Measurements from ENCODE around the gene DNM2. TPM values are rescaled to one million over a fixed set of nuclear protein-coding genes. Genes with fewer than 3 reads are reported as not detected.
A peak's percentile ranks its signal among the peaks of the same experiment; 100 is the strongest.
"Not testable (repeated sequence)": the region's sequence is repeated elsewhere in the genome, so short reads cannot be mapped to it uniquely, and the experiment has no call there.

Gene DNM2
- total RNA-seq, 1 donor from 2014 or later: 113 TPM

DNA sequence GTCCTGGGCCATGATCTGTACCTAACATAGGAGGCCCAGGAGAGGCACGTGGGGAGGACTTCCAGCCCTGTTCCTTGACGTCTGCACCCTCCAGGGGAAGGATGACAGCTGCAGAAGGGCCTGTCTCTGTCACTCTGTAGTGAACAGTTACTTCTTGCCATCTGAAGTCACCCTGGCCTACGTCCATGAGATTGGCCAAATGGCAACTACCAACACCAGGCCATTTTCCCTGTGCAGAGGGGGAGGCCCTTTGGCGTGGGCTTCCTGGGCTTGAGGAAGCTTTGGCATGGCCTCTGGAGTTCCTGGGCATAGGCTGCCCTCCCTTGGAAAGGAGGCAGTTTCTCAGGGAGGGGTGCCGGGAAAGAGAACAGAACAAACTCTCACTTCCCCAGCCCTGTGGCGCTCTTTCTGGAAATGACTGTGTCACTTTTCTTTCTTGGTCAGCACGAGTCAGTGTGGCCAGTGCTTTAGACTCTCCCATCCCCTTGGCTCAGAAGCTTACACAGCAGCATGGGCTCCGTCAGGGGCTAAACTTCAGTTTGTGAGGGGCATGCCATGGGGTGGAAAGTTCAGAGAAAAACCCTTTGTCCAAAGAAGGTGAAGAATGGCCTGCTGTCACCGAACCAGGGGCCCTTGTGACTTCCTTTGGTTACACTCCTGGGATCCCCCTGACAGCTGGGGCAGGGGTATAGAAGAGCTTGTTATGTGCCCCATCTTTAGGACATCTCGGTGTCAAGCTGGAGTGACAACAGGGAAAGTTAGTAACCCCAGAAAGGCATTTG lies 158.8 kb downstream of the DNM2 start:
- Histone ChIP-seq H3K27ac (peak overlapping the region; percentile 40 to 52), H3K36me3 (no peaks in the 10 kb centered on the region), H3K9me3 (no peaks in the 10 kb centered on the region), H3K4me1 (peaks cover 0 to 27% of the 10 kb centered on the region in 2 donors), H3K4me3 (no peak overlapping the region), H3K27me3 (no peaks in the 10 kb centered on the region)
- intact Hi-C loops (cut with DNase I): no loop called here
- TF ChIP-seq, protein P1, sequence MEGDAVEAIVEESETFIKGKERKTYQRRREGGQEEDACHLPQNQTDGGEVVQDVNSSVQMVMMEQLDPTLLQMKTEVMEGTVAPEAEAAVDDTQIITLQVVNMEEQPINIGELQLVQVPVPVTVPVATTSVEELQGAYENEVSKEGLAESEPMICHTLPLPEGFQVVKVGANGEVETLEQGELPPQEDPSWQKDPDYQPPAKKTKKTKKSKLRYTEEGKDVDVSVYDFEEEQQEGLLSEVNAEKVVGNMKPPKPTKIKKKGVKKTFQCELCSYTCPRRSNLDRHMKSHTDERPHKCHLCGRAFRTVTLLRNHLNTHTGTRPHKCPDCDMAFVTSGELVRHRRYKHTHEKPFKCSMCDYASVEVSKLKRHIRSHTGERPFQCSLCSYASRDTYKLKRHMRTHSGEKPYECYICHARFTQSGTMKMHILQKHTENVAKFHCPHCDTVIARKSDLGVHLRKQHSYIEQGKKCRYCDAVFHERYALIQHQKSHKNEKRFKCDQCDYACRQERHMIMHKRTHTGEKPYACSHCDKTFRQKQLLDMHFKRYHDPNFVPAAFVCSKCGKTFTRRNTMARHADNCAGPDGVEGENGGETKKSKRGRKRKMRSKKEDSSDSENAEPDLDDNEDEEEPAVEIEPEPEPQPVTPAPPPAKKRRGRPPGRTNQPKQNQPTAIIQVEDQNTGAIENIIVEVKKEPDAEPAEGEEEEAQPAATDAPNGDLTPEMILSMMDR (IDR thresholded peaks at IDR 0.05): no peak
- DNase-seq (ENCODE audit: low spot score in 2 of 2): peak in 1 of 2 donors; percentile 74

DNA sequence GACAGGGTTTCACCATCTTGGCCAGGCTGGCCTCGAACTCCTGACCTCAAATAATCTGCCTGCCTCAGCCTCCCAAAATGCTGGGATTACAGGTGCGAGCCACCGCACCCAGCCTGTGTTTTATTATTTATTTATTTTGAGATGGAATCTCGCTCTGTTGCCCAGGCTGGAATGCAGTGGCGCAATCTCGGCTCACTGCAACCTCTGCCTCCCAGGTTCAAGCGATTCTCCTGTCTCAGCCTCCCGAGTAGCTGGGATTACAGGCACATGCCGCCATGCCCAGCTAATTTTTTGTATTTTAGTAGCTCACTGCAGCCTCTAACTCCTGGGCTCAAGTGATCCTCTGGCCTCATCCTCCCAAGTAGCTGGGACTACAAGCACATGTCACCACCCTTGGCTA lies 159.7 kb downstream of the DNM2 start:
- intact Hi-C loops (cut with DNase I); DNase-seq (ENCODE audit: low spot score in 2 of 2); H3K27me3 ChIP-seq; H3K36me3 ChIP-seq; H3K4me3 ChIP-seq; H3K9me3 ChIP-seq: not testable (repeated sequence)
- H3K4me1 ChIP-seq: peaks cover 0 to 33% of the 10 kb centered on the region in 2 donors
- H3K27ac ChIP-seq: peak overlapping the region; percentile 40 to 52

DNA sequence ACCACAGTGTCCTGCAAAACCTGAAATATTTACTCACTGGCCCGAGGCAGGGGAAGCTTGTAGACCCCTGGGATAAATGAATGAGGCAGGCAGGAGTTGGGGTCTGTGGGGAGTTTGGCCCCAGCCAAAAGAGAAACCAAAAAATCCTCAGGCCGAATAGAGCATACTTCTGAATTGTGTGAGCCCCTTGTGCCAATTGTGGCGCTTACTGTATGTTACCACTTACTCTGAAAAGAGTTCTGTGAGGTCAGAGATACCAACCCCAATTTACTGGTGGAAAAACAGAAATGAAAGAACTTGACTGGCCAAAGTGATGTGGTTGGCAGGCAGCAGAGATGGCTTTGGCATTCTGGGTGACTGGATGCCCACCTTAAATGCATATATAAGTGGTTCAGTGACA lies 160.4 kb downstream of the DNM2 start:
- no peak overlapping the region for H3K27ac ChIP-seq
- intact Hi-C loops (cut with DNase I): no loop called here
- H3K36me3 ChIP-seq: no peaks in the 10 kb centered on the region
- no peaks in the 10 kb centered on the region for H3K9me3 ChIP-seq
- H3K27me3 ChIP-seq: no peaks in the 10 kb centered on the region
- peaks cover 0 to 28% of the 10 kb centered on the region in 2 donors for H3K4me1 ChIP-seq
- DNase-seq (ENCODE audit: low spot score in 2 of 2): no peak
- TF ChIP-seq, protein P1 (IDR thresholded peaks at IDR 0.05): no peak
- no peak overlapping the region for H3K4me3 ChIP-seq

Other genes starting within 250 kb of the DNM2 start
- 57.8 TPM for gene KEAP1, start 214.7 kb upstream of the DNM2 start, total RNA-seq
- gene S1PR5, start 200.6 kb upstream of the DNM2 start, total RNA-seq: 3.1 TPM
- 11.0 TPM for gene ATG4D, start 174.2 kb upstream of the DNM2 start, total RNA-seq
- 21.9 TPM for gene KRI1, start 152.1 kb upstream of the DNM2 start, total RNA-seq
- 20.3 TPM for gene CDKN2D, start 149.1 kb upstream of the DNM2 start, total RNA-seq
- gene AP1M2, start 130.8 kb upstream of the DNM2 start, total RNA-seq: not detected
- 354 TPM for gene SLC44A2, start 92.5 kb upstream of the DNM2 start, total RNA-seq
- 168 TPM for gene ILF3, start 63.7 kb upstream of the DNM2 start, total RNA-seq
- 36.8 TPM for gene QTRT1, start 16.6 kb upstream of the DNM2 start, total RNA-seq
- 25.0 TPM for gene TMED1, start 118.1 kb downstream of the DNM2 start, total RNA-seq
- gene C19orf38, start 130.3 kb downstream of the DNM2 start, total RNA-seq: not detected
- 22.9 TPM for gene CARM1, start 153.5 kb downstream of the DNM2 start, total RNA-seq
- gene YIPF2, start 210.6 kb downstream of the DNM2 start, total RNA-seq: 139 TPM
- 66.9 TPM for gene TIMM29, start 210.7 kb downstream of the DNM2 start, total RNA-seq
- 89.5 TPM for gene SMARCA4, start 243.0 kb downstream of the DNM2 start, total RNA-seq